OCI-LY3 (cell line): Measurements from ENCODE around the gene GPR3.

Experiments
- CTCF ChIP-seq: fragments of 200-600, 300-600 bp; sonication (generic); IDR thresholded peaks from 2 replicates; pipeline ENCODE4 v1.5.1; 2014; ENCODE audit warnings: antibody characterized with exemption, low read length, low read depth
- EZH2phosphoT487 ChIP-seq: fragments of 200-600 bp; shearing (Covaris generic); IDR thresholded peaks from 2 replicates; pipeline ENCODE4 v1.6.1; 2018; ENCODE audit warnings: antibody characterized with exemption, mixed run types, low read depth

- TF ChIP-seq CTCF (no peak), EZH2phosphoT487 (no peak)
Observed at GRCh38 chr1:27431601-27431940, 39.1 kb downstream of the GPR3 start.
